ENCODE measurements around the gene UBASH3A. TPM values are rescaled to one million over a fixed set of nuclear protein-coding genes. Genes with fewer than 3 reads are reported as not detected.

The UBASH3A gene
- total RNA-seq, 4 donors from 2014 or later = 0.40 TPM; not detected in 3

DNA sequence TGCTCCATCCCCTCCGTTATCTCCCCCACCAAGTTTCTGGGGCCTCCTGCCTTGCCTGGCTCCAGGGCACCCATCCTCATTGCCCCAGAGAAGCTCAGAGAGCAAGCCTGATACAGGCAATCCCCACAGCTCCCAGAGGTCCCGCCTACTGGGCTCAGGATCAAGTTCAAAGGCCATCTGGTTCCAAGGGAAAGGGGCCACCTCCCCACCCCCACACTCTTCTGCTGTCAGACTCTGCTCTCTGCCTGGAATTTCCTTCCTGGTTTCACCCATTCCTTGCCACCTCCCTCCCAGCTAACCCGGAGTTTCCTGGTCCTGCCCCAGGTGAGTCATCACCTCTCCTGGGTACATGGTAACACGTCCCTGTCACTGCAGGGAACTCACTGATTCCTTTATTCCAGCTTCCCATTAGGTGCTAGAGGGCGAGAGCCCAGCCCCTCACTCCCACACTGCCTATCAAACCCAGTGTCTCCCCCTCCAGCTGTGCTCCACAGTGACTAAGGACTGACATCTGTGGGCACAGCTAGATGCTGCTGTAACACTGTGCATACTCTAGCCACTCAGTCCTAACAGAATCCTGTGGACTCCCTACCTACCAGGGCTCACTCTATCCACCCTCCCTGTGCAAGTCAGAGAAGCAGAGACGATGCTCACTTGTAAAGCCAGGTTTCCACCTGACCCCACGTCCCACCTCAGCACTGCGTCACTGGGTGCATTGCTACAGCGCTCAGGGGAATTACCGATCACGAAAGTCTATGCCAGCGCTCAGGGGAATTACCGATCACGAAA is 70.5 kb downstream of the UBASH3A start:
- Histone ChIP-seq H3K36me3 (no peaks in the 10 kb centered on the region), H3K4me1 (no peaks in the 10 kb centered on the region), H3K9me3 (no peaks in the 10 kb centered on the region), H3K27me3 (peaks cover 27% of the 10 kb centered on the region), H3K27ac (no peak overlapping the region), H3K4me3 (no peak overlapping the region)
- TF ChIP-seq POLR2AphosphoS5 (IDR thresholded peaks at IDR 0.05) (no peak), EP300 (IDR thresholded peaks at IDR 0.05) (no peak), POLR2A (IDR thresholded peaks at IDR 0.05) (no peak)
- TF ChIP-seq, protein P1, sequence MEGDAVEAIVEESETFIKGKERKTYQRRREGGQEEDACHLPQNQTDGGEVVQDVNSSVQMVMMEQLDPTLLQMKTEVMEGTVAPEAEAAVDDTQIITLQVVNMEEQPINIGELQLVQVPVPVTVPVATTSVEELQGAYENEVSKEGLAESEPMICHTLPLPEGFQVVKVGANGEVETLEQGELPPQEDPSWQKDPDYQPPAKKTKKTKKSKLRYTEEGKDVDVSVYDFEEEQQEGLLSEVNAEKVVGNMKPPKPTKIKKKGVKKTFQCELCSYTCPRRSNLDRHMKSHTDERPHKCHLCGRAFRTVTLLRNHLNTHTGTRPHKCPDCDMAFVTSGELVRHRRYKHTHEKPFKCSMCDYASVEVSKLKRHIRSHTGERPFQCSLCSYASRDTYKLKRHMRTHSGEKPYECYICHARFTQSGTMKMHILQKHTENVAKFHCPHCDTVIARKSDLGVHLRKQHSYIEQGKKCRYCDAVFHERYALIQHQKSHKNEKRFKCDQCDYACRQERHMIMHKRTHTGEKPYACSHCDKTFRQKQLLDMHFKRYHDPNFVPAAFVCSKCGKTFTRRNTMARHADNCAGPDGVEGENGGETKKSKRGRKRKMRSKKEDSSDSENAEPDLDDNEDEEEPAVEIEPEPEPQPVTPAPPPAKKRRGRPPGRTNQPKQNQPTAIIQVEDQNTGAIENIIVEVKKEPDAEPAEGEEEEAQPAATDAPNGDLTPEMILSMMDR (IDR thresholded peaks at IDR 0.05) = no peak
- 60 to 63% methylated on average over 11 to 12 of the region's 14 CpGs for WGBS, 2 donors (ENCODE audit: low coverage in 1 of 2)
- no peak for ATAC-seq

DNA sequence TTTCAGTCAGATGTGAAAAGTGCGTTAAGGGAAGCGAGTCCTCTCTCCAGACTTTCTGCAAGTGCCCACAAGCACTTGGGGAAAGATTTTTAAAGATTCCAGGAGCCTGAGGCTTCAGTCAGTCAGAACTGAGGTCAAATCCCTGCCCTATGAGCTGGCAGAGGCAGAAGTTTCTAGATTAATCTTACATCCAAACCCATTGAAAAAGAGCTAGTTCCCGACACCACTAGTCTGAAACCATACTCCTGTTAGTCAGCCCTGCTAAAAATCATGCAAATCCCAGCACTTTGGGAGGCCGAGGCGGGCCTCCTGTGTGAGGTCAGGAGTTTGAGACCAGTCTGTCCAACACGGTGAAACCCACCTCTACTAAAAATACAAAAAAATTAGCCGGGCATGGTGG is 71.3 kb downstream of the UBASH3A start:
- Histone ChIP-seq H3K4me1 (no peaks in the 10 kb centered on the region), H3K4me3 (no peak overlapping the region), H3K27ac (no peak overlapping the region), H3K36me3 (no peaks in the 10 kb centered on the region), H3K27me3 (peaks cover 27% of the 10 kb centered on the region), H3K9me3 (no peaks in the 10 kb centered on the region)
- TF ChIP-seq POLR2AphosphoS5 (IDR thresholded peaks at IDR 0.05) = no peak
- TF ChIP-seq POLR2A (IDR thresholded peaks at IDR 0.05) = no peak
- TF ChIP-seq, protein P1 (IDR thresholded peaks at IDR 0.05) = no peak
- no peak for TF ChIP-seq EP300 (IDR thresholded peaks at IDR 0.05)
- no peak for ATAC-seq
- 78% methylated on average over 6 of the region's 7 CpGs; no CpG with 5 or more reads in 1 of the 2 donors for WGBS, 2 donors (ENCODE audit: low coverage in 1 of 2)

- Histone ChIP-seq H3K4me3 (no peak overlapping the region), H3K27me3 (peaks cover 27% of the 10 kb centered on the region), H3K4me1 (no peaks in the 10 kb centered on the region), H3K9me3 (no peaks in the 10 kb centered on the region), H3K27ac (no peak overlapping the region), H3K36me3 (no peaks in the 10 kb centered on the region)
- ATAC-seq = no peak
- WGBS, 2 donors (ENCODE audit: low coverage in 1 of 2) = 84% methylated on average over 4 to 13 of the region's 18 CpGs
- TF ChIP-seq POLR2AphosphoS5 (IDR thresholded peaks at IDR 0.05) (no peak), POLR2A (IDR thresholded peaks at IDR 0.05) (no peak), EP300 (IDR thresholded peaks at IDR 0.05) (no peak)
- TF ChIP-seq, protein P1 (IDR thresholded peaks at IDR 0.05) = no peak
Observed at GRCh38 chr21:42475526-42476387, 72.1 kb downstream of the UBASH3A start.

DNA sequence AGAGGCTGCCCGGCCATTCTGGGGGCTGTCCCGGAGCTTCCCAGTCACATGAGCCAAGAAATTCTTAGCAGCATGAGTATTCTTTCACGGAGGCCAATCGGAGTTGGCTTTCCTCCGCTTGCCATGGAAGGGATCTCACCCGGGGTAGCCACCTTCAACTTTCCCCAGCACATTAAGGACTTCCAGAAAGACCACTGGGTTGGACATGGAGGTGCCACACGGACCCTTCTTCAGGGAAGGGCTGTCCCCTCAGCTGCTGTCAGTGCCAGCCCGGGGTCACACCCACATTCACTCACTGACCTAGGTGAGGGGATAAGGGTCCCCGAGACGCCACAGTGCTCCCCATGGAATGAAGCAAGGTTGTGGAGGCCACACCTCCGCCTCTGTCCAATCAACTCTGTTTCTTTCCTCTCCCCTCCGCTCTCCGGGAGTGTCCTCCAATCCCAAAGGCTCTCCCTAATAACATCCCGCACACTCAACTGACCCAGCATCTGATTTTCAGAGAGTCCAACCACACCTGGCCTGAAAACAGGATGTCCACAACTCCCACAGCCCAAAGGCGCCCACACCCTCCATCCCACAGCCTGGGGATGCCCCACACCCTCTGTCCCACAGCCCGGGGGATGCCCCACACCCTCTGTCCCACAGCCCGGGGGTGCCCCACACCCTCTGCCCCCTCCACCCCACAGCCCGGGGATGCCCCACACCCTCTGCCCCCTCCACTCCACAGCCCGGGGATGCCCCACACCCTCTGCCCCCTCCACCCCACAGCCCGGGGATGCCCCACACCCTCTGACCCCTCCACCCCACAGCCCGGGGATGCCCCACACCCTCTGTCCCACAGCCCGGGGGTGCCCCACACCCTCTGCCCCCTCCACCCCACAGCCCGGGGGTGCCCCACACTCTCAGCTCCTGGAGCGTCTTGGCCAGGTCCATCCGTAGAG is 73.0 kb downstream of the UBASH3A start:
- TF ChIP-seq POLR2A (IDR thresholded peaks at IDR 0.05) = no peak
- TF ChIP-seq, protein P1 (IDR thresholded peaks at IDR 0.05) = no peak
- TF ChIP-seq EP300 (IDR thresholded peaks at IDR 0.05) = no peak
- TF ChIP-seq POLR2AphosphoS5 (IDR thresholded peaks at IDR 0.05) = no peak
- ATAC-seq = no peak
- H3K4me1 ChIP-seq = no peaks in the 10 kb centered on the region
- H3K9me3 ChIP-seq = no peaks in the 10 kb centered on the region
- no peaks in the 10 kb centered on the region for H3K36me3 ChIP-seq
- WGBS, 2 donors (ENCODE audit: low coverage in 1 of 2) = 81 to 90% methylated on average over 2 to 5 of the region's 25 CpGs
- peaks cover 27% of the 10 kb centered on the region for H3K27me3 ChIP-seq
- H3K4me3 ChIP-seq = no peak overlapping the region
- no peak overlapping the region for H3K27ac ChIP-seq
